ENCODE results near the gene PTPRN. TPM values are rescaled to one million over a fixed set of nuclear protein-coding genes. Genes with fewer than 3 reads are reported as not detected.
A peak's percentile ranks its signal among the peaks of the same experiment; 100 is the strongest.

Gene PTPRN
- total and polyA plus RNA-seq, 4 donors: 0.11 to 2.6 (median 0.22) TPM

DNA sequence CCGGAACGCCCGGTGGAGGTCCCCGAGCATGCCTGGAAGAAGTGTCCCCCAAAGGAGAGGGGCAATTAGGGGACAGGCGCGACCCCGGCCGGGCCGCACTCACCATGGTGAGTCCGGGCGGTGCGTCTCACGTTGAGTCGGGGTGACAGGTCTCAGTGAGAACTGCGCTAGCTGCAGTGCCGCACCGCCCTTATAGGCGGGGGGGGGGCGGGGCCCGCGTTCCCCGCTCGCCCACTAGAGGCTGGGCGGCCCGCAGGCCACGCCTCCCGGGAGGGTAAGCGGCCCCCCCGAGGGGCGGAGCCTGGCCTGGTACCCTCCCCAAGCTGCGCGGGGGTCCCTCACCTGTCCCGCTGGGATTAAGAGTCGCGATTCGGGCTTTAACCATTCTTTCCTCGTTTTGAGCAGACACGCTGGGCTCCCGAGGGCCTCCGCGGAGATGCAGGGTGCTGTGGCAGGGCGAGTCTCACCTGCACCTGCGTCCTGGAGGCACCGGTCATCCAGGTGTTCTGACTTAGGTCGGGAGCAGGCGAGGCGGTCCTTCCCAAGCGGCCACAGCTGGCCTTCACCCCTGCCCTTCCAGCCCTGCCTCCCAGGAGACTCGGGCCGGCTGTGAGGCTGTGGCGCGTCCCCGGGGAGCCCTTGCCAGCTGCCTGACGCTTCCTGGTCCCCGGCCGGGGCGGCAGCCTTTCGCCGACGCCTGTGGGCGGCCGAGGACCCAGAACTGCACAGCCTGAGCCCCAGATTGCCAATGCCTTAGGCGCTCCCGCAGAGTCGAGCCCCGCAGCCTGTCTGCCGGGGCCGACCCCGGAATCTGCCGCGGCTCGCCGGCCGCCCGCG is 55.2 kb downstream of the PTPRN start, which contains the start of gene TUBA4A:
TSS of gene TUBA4A (minus strand) at position 166 of the 837 bp plus-strand sequence. CDS start at position 106, 60 bp downstream.
- Histone ChIP-seq H3K4me3 (peak within 1 kb of the TSS; percentile 48), H3K9me3 (ENCODE audit: control insufficient read depth in 4 of 4, insufficient read depth in 3 of 4, low read length in 3 of 4) (no peaks in the 10 kb centered on the region), H3K4me1 (ENCODE audit: control insufficient read depth in 5 of 5, insufficient read depth in 5 of 5, low read length in 5 of 5) (peaks cover 0 to 34% (median 23%) of the 10 kb centered on the region in 5 donors), H3K27me3 (ENCODE audit: control insufficient read depth in 3 of 3, insufficient read depth in 3 of 3, low read length in 2 of 3) (peaks cover 0 to 48% (median 38%) of the 10 kb centered on the region in 3 donors), H3K27ac (ENCODE audit: low read depth in 1 of 2, low read length in 1 of 2) (peak within 1 kb of the TSS; percentile 84 to 94), H3K9ac (ENCODE audit: insufficient read depth in 1 of 2, low read length in 2 of 2) (peak within 1 kb of the TSS in 1 of 2 donors; percentile 13), H3K36me3 (ENCODE audit: control insufficient read depth in 4 of 4, insufficient read depth in 4 of 4, low read length in 4 of 4) (peaks cover 0 to 7% (median 0%) of the 10 kb centered on the region in 4 donors)
- TF ChIP-seq, protein P1, sequence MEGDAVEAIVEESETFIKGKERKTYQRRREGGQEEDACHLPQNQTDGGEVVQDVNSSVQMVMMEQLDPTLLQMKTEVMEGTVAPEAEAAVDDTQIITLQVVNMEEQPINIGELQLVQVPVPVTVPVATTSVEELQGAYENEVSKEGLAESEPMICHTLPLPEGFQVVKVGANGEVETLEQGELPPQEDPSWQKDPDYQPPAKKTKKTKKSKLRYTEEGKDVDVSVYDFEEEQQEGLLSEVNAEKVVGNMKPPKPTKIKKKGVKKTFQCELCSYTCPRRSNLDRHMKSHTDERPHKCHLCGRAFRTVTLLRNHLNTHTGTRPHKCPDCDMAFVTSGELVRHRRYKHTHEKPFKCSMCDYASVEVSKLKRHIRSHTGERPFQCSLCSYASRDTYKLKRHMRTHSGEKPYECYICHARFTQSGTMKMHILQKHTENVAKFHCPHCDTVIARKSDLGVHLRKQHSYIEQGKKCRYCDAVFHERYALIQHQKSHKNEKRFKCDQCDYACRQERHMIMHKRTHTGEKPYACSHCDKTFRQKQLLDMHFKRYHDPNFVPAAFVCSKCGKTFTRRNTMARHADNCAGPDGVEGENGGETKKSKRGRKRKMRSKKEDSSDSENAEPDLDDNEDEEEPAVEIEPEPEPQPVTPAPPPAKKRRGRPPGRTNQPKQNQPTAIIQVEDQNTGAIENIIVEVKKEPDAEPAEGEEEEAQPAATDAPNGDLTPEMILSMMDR (IDR thresholded peaks at IDR 0.05; ENCODE audit: control extremely low read depth, extremely low read depth): no peak
- WGBS, 2 donors: 0 to 1% methylated on average over 74 to 76 of the region's 76 CpGs
- DNase-seq (peak; percentile 36 to 67 (median 62)), ATAC-seq (ENCODE audit: insufficient read depth, low FRiP score) (peak; percentile 89)

- DNase-seq (peak in 1 of 3 donors; percentile 13), ATAC-seq (ENCODE audit: insufficient read depth, low FRiP score) (peak; percentile 10)
- Histone ChIP-seq H3K4me3 (peak within 1 kb of the TSS; percentile 48), H3K36me3 (ENCODE audit: control insufficient read depth in 4 of 4, insufficient read depth in 4 of 4, low read length in 4 of 4) (peaks cover 0 to 9% (median 3%) of the 10 kb centered on the region in 4 donors), H3K9me3 (ENCODE audit: control insufficient read depth in 4 of 4, insufficient read depth in 3 of 4, low read length in 3 of 4) (no peaks in the 10 kb centered on the region), H3K27me3 (ENCODE audit: control insufficient read depth in 3 of 3, insufficient read depth in 3 of 3, low read length in 2 of 3) (peaks cover 0 to 43% (median 35%) of the 10 kb centered on the region in 3 donors), H3K27ac (ENCODE audit: low read depth in 1 of 2, low read length in 1 of 2) (peak within 1 kb of the TSS; percentile 84 to 94), H3K9ac (ENCODE audit: insufficient read depth in 1 of 2, low read length in 2 of 2) (peak within 1 kb of the TSS in 1 of 2 donors; percentile 13), H3K4me1 (ENCODE audit: control insufficient read depth in 5 of 5, insufficient read depth in 5 of 5, low read length in 5 of 5) (peaks cover 0 to 37% (median 32%) of the 10 kb centered on the region in 5 donors)
- WGBS, 2 donors: 1 to 3% methylated on average over 49 of the region's 49 CpGs
- TF ChIP-seq, protein P1 (IDR thresholded peaks at IDR 0.05; ENCODE audit: control extremely low read depth, extremely low read depth): no peak
Measured at GRCh38 chr2:219252900-219253752, 56.1 kb downstream of the PTPRN start, which contains the start of gene TUBA4B. TUBA4B (plus strand) TSS chr2:219253243; CDS start chr2:219253408, 165 bp downstream.

GRCh38 chr2:219252570-219252899 is 56.7 kb downstream of the PTPRN start:
- Histone ChIP-seq H3K36me3 (ENCODE audit: control insufficient read depth in 4 of 4, insufficient read depth in 4 of 4, low read length in 4 of 4) (peaks cover 0 to 12% (median 7%) of the 10 kb centered on the region in 4 donors), H3K4me1 (ENCODE audit: control insufficient read depth in 5 of 5, insufficient read depth in 5 of 5, low read length in 5 of 5) (peaks cover 0 to 37% (median 35%) of the 10 kb centered on the region in 5 donors), H3K9me3 (ENCODE audit: control insufficient read depth in 4 of 4, insufficient read depth in 3 of 4, low read length in 3 of 4) (no peaks in the 10 kb centered on the region), H3K4me3 (peak overlapping the region; percentile 48), H3K9ac (ENCODE audit: insufficient read depth in 1 of 2, low read length in 2 of 2) (no peak overlapping the region), H3K27me3 (ENCODE audit: control insufficient read depth in 3 of 3, insufficient read depth in 3 of 3, low read length in 2 of 3) (peaks cover 0 to 43% (median 35%) of the 10 kb centered on the region in 3 donors), H3K27ac (ENCODE audit: low read depth in 1 of 2, low read length in 1 of 2) (peak overlapping the region; percentile 81 to 94)
- ATAC-seq (ENCODE audit: insufficient read depth, low FRiP score) (no peak), DNase-seq (no peak)
- WGBS, 2 donors: 5 to 13% methylated on average over 9 of the region's 9 CpGs
- TF ChIP-seq, protein P1 (IDR thresholded peaks at IDR 0.05; ENCODE audit: control extremely low read depth, extremely low read depth): no peak
